ENCODE results near the gene IL32.

Gene IL32

GRCh38 chr16:3065069-3065741 is at the start of gene IL32:
Gene IL32 (plus strand): TSS chr16:3065640. CDS start chr16:3065812, 172 bp downstream.
- TF ChIP-seq CTCF (conservative IDR thresholded peaks at IDR 0.05; ENCODE audit: low read depth, low read length) = no peak
- DNase-seq (ENCODE audit: low read depth) = no peak
- no peak within 1 kb of the TSS for H3K4me3 ChIP-seq (ENCODE audit: low read length)

- no peak overlapping the region for H3K4me3 ChIP-seq (ENCODE audit: low read length)
- DNase-seq (ENCODE audit: low read depth) = no peak
- TF ChIP-seq CTCF (conservative IDR thresholded peaks at IDR 0.05; ENCODE audit: low read depth, low read length) = no peak
These were observed 49.4 kb upstream of the IL32 start for GRCh38 chr16:3015865-3016521.

GRCh38 chr16:3017344-3017743 is 48.1 kb upstream of the IL32 start:
- DNase-seq (ENCODE audit: low read depth) = no peak
- TF ChIP-seq CTCF (conservative IDR thresholded peaks at IDR 0.05; ENCODE audit: low read depth, low read length) = no peak
- H3K4me3 ChIP-seq (ENCODE audit: low read length) = no peak overlapping the region

- peak; percentile 56 for TF ChIP-seq CTCF (conservative IDR thresholded peaks at IDR 0.05; ENCODE audit: low read depth, low read length)
- DNase-seq (ENCODE audit: low read depth) = peak; percentile 13
- peak within 1 kb of the TSS; percentile 4 for H3K4me3 ChIP-seq (ENCODE audit: low read length)
These were observed 47.5 kb upstream of the IL32 start, which contains the start of gene CLDN6 for GRCh38 chr16:3017794-3018506. Gene CLDN6 (minus strand): TSS chr16:3018183. CDS start chr16:3016021, 2,162 bp downstream.

- peak overlapping the region; percentile 51 for H3K4me3 ChIP-seq (ENCODE audit: low read length)
- peak; percentile 17 for DNase-seq (ENCODE audit: low read depth)
- TF ChIP-seq CTCF (conservative IDR thresholded peaks at IDR 0.05; ENCODE audit: low read depth, low read length) = no peak
These were observed 45.7 kb upstream of the IL32 start for GRCh38 chr16:3019594-3020246.

GRCh38 chr16:3020247-3020603 is 45.2 kb upstream of the IL32 start, which contains the start of gene TNFRSF12A:
Gene TNFRSF12A (plus strand): TSS chr16:3020368. CDS start chr16:3020398, 30 bp downstream.
- no peak for TF ChIP-seq CTCF (conservative IDR thresholded peaks at IDR 0.05; ENCODE audit: low read depth, low read length)
- peak within 1 kb of the TSS; percentile 64 for H3K4me3 ChIP-seq (ENCODE audit: low read length)
- no peak for DNase-seq (ENCODE audit: low read depth)
